ENCODE results near the gene SAA1.

SAA1 gene

GRCh38 chr11:18312012-18312411 lies 45.9 kb downstream of the SAA1 start:
- no peak for DNase-seq

- no peak for DNase-seq
These were observed 46.8 kb downstream of the SAA1 start for GRCh38 chr11:18312663-18313420.

DNA sequence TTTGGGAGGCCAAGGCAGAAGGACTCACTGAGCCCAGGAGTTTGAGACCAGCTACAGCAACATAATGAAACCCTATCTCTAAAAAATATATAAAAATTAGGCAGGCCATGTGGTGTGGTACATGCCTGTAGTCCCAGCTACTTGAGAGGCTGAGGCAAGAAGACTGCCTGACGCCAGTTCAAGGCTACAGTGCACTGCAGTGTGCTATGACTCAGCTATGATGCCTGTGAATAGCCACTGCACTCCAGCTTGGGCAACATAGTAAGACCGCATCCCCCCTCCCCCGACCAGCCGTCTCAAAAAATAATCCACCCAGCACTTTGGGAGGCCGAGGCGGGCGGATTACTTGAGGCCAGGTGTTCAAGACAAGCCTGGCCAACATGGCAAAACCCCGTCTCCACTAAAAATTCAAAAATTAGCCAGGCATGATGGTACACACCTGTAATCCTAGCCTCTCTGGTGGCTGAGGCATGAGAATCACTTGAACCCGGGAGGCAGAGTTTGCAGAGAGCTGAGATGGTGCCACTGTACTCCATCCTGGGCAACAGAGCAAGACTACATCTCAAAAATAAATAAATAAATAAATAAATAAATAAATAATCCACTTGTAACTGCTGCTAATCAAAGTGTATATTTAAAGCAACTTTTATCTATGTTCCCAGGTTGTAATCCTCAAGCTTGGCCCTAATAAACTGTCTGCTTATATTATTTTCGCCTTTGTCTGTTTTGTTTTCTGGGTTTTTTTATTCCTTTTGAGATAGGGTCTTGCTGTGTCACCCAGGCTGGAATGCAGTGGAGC lies 48.1 kb downstream of the SAA1 start:
- DNase-seq, result no peak

DNA sequence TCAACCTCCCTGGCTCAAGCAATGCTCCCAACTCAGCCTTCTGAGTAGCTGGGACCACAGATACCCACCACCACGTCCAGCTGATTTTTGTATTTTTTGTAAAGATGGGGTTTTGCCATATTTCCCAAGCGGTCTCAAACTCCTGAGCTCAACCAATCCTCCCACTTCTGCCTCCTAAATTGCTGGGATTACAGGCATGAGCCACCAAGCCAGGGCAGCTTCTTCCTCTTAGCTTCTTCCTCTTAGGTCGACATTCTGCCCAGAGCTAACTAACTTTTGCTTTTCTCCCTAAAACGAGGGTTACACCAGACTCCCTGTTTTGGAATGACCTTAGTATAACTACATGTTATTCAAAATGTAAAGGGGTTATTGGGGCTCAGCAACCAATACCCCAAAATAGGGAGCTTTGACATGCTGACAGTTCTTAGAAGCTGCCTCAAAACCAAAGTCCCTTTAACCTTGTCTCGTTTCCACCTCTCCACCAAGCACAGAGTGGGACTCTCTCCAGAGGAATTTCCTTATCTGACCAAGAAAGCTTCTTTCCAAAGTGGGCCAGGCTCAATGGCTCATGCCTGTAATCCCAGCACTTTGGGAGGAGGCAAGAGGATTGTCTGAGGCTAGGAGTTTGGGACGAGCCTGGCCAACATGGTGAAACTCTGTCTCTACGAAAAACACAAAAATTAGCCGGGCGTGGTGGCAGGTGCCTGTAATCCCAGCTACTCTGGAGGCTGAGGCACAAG lies 48.9 kb downstream of the SAA1 start:
- DNase-seq, result no peak

- no peak for DNase-seq
These were observed 49.8 kb downstream of the SAA1 start for GRCh38 chr11:18315893-18316292.

DNA sequence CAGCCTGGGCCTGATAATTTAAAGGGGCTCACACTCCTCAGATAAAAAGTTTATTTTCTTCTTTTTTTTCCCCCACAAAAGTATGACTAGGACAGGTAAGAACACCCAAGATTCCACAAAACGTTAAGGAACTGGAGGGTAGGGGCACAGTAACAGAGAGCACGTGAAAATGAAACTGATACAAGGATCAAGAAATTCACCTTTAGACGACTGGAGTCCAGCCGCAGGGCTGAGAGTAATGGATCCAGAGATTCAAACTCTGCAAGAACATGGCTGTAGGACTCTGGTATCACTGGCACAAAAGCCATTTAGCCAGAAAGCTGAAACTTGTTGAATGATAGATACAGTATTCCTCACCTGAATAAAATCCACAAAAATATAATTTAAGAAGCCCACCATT lies 51.5 kb downstream of the SAA1 start:
- DNase-seq, result no peak

All from activated CD4-positive, alpha-beta T cell treated with anti-CD3 and anti-CD28 coated beads for 48 hours (primary cell).